Measurements from ENCODE around the gene XAGE1B.
"Not testable (repeated sequence)": the region's sequence is repeated elsewhere in the genome, so short reads cannot be mapped to it uniquely, and the experiment has no call there.

XAGE1B gene, protein sequence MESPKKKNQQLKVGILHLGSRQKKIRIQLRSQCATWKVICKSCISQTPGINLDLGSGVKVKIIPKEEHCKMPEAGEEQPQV

DNA sequence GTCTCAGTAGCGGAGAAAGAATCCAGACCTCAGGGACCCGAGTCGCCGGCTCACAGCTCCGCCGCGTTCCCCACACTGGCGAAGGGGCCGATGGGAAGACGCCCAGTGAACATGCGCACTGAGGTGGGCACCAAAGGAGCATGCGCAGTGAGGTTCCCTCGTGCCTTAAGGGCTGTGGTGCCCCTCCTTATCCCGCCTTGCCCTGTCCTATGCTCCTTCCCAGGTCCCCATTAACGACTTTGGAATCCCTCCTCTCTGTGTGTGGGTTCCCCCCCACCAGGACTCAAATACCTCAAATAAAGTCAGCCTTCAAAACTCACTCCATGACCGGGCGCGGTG lies at the start of gene XAGE1B:
TSS of gene XAGE1B (minus strand) at position 77 of the 339 bp plus-strand sequence. CDS start 1,536 bp downstream, outside the sequence.
- DNase-seq (ENCODE audit: low read depth in 2 of 3, low spot score in 2 of 3), result not testable (repeated sequence)

DNA sequence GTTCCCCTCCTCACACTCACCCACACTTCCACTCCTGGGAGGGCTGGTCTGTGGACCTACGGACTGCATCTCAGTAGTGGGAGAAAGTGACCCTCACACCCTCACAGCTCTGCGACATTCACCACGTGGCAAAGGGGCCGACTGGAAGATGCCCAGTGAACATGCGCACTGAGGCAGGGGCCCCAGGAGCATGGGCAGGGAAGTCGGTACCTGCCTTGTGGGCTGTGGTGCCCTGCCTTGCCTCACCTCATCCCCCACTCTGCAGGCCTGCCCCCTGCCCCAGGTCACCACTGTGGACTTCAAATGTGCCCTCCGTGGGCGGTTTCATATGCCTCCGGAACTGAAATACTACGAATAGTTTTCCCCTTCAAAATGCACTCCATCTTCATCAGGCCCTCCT lies 46.2 kb upstream of the XAGE1B start:
- no peak for DNase-seq (ENCODE audit: low read depth in 2 of 3, low spot score in 2 of 3)

DNA sequence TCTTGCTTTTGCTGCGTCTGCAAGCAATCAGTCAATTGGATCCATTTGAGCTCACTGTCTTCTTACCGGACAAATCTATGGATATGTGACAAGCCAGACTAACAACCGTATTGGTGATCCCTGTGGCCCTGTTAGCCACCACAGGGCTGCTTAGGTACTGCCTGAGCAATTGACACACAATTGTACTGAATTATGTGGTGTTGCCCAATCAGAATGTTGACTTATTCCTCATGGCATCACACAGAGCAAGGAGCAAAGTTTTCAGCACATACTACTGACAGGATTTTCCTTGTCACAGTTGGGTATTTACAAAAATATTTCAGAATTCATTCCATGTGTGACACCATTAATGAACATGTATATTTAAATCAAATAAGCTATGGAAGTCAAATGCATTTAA lies 41.3 kb upstream of the XAGE1B start:
- no peak for DNase-seq (ENCODE audit: low read depth in 2 of 3, low spot score in 2 of 3)

DNA sequence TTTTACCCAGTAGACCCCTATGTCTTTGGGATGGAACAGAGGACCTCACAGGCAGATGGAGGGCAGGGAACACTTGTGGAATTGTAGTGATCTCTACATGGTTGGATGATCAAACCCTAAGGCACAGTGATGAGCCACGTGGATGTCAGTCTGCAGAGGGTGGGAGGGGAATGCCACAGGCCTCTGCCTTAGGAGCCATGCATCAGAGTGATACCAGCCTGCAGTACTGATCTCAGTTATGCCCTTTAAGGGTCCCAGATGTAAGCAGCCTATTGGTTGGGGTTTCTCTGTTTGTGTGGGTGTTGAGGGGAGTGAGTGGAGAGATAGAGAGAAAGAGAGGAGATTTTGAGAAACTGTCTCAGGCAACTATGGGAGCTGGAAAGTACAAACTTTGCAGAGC lies 39.9 kb upstream of the XAGE1B start:
- DNase-seq (ENCODE audit: low read depth in 2 of 3, low spot score in 2 of 3), result no peak

DNA sequence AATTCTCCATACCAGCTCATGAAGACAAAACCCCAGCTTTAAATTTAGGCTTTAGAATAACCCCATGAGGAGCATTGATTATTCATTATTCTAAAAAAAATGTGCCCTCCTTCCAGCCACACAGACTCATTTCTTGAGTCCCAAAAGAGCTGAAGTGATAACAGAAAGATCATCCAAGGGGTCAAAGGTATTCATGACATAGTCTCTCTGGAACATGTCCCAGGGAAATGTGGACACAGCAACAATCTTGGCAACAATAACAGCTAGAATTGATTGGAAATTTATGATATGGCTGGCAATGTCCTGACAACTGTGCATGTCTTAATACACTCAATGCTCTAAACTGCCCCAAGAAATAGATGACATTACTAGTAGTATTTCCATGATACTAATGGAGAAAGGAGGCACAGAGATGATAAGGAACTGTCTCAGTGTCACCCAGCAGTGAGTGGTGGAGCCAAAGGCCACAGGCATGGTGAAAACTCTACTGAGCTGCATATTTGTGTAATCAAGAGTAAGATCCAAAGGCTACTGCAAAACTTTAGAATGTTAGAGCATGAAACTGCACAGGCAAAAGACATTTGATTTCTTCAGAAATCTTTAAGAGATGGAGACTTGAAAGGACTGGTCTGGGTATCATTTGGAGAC lies 37.3 kb upstream of the XAGE1B start:
- DNase-seq (ENCODE audit: low read depth in 2 of 3, low spot score in 2 of 3), result no peak

DNA sequence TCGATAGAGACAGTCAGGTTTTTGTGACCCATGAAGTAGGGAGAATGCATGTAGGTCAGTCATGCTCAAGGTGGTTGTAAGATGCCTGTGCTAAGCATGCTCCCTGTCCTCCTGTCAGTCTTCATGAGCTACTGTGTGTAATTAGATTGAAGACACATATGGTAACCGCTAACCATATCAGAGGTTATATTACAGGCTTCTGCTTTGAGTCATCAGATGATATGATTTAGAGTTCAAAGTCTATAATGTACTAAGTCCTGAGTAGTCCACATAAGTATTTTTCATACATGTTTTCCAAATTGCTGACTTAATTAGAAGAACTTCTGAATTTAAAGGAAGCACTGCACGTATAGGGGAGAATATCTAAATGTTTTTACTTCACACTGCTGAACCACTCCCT lies 31.9 kb upstream of the XAGE1B start:
- DNase-seq (ENCODE audit: low read depth in 2 of 3, low spot score in 2 of 3), result not testable (repeated sequence)

DNA sequence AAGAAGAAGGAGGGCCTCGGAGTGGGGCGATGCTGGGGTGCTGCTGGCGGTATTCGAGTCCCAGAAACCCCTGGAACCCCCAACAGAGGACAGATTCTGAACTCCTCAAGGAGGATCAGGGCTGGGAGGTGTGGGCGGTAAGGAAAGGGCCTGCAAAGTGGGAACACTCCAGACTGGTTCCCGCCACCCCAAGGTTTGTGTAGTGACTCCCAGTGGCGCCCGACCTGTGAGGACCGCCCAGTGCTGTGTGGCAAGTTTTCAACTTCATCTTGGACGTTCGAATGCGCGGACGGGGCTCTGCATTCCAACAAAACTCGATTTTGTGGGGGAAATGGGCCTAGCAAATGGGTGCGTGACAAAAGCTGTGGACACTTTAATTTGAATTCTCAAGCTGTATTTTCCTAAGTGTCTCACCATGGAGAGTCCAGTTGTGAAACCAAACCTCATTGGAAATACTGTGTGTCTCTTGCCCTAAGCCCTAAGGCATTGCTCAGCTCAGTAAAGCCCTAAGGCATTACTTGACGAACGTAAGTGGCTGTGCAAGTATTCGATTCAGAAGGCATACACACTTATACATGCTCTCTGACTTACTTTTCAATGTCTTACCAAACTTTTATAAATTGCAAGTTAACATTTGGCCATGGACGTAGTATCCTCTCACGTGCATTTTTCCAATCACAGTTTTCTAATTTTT lies 27.4 kb upstream of the XAGE1B start:
- no peak for DNase-seq (ENCODE audit: low read depth in 2 of 3, low spot score in 2 of 3)

DNA sequence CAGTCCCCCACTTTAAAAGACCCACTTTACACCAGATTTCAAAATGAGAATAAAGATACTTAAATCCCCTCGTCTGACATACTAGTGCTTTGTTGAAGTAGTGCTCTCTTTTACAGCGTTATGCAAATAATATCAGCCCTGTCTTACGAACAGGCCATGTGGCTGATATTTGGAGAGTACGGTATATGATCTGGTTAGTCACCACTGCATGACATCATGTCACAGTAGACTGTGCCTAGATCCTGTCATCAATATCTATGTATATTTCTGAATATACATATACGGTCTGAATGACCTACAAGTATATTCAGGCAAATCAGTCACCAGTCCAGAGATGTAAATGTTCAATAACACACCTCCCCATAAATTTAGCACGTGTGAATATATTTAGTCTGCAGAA lies 25.4 kb upstream of the XAGE1B start:
- no peak for DNase-seq (ENCODE audit: low read depth in 2 of 3, low spot score in 2 of 3)

DNA sequence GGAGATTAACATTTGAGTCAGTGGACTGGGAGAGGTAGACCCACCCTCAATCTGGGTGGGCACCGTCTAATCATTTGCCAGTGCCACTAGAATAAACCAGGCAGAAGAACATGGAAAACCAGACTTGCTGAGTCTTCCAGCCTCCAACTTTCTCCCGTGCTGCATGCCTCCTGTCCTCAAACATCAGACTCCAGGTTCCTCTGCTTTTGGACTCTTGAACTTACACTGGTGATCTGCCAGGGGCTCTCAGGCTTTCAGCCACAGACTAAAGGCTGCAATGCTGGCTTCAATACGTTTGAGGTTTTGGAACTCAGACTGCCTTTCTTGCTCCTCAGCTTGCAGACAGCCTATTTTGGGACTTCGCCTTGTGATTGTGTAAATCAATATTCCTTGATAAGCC lies 24.2 kb upstream of the XAGE1B start:
- not testable (repeated sequence) for DNase-seq (ENCODE audit: low read depth in 2 of 3, low spot score in 2 of 3)

DNA sequence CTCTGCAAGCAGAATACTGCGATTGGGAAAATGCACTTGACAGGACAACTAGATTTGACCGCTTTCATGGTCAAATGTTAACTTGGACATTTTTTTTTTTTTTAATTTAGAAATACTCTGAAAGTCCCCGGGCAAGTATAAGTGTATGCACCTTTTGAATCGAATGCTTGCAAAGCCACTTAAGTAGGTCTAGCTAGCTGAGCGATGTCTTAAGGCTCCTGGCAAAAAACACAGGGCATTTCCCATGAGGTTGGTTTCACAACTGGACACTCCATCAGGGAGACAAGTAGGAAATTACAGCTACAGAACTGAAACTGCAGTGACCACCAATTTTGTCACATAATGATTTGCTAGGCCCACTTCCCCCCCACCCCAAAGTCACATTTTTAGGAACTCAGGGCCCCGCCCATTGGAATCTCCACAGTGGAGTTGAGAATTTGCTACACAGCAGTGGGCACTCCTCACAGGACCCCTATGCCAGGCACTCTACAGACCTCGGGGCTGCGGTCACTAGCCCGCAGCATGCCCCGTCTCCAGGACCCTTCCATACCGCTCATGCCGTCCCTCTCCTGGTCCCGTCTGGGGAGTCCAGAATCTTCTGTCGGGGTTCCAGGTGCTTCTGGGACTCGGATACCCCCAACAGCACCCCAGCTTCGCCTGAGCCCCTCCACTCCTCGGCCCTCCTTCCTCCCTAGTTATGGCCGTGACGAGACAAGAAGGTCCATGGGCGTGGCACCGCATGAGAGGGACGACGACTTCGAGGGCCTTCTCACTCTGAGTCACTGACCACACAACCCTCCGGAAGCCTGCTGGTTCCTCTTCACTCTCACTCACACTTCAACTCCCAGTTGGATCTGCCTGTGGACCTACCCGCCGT lies 515 bp downstream of the XAGE1B start:
- DNase-seq (ENCODE audit: low read depth in 2 of 3, low spot score in 2 of 3), result not testable (repeated sequence)

DNA sequence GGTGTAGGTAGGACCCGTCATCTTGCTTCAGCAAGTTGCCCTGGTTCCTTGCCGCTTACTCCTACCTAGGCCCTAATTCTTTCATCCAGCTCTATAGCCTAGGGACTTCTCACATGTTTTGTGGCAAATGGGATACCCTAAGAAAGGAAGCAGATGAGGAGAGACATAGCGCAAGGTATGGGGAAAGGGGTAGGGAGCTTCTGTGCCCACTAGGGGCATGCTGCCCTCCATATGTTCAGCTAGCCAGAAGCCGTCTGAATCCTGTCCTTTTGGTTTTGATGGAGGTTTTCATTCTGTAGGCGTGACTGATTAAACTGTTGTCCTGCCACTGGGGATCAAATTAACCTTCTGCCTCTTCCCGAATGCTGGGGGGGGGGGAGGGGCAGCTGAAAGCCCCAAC lies 5.7 kb downstream of the XAGE1B start:
- DNase-seq (ENCODE audit: low read depth in 2 of 3, low spot score in 2 of 3), result not testable (repeated sequence)

DNA sequence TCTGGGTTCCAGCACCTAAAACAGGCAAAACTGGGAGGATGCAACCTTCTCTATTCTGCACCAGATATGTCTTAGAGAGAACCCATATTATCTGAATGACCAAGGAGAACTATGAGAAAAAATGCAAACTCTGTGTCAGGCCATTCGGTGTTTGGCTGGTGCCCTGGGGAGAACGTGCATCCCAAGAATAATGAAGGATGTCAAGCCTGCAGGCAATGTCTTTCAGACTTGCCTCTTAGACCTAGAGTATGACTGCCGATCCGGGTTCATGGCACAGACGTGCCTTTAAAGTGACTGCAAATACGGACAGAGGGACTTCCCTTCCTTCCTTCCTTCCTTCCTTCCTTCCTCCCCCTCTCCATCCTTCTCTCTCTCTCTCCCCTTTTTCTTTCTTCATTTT lies 6.9 kb downstream of the XAGE1B start:
- no peak for DNase-seq (ENCODE audit: low read depth in 2 of 3, low spot score in 2 of 3)

DNA sequence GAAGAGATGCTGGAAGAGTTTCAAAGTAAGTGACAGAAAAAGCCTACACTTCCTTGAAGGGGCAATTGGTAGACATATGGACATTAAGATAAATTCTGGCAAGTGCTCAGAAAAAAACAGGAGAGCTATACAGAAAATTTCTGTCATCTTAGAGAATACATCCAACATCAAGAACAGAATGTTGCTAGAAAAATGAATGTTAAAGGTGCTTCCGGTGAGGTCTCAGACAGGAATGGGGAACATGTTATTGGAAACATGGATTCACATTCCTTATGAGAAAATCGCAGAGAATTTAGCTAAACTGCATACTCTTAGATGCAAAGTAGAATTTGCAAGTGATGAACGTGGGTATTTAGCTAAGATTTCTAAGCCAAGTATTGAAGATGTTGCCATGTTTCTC lies 9.5 kb downstream of the XAGE1B start:
- no peak for DNase-seq (ENCODE audit: low read depth in 2 of 3, low spot score in 2 of 3)

DNA sequence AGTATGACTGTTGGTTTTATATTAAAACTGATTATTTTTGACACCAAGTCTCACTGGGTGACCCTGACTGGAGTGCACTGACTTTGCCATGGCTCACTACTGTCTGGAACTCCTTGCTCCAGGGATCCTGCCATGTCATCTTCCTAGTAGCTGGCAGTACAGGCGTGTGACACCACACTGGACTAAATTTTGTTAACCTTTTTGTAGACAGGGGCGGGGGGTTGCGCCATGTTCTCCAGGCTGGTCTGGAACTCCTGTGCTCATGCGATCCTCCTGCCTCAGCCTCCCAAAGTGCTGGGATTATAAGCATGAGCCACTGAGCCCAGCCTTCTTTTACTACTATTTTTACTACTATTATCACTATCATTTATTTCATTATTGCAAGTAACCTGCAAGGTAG lies 12.3 kb downstream of the XAGE1B start:
- no peak for DNase-seq (ENCODE audit: low read depth in 2 of 3, low spot score in 2 of 3)

DNA sequence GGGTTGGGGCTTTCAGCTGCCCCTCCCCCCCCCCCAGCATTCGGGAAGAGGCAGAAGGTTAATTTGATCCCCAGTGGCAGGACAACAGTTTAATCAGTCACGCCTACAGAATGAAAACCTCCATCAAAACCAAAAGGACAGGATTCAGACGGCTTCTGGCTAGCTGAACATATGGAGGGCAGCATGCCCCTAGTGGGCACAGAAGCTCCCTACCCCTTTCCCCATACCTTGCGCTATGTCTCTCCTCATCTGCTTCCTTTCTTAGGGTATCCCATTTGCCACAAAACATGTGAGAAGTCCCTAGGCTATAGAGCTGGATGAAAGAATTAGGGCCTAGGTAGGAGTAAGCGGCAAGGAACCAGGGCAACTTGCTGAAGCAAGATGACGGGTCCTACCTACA lies 15.5 kb downstream of the XAGE1B start:
- not testable (repeated sequence) for DNase-seq (ENCODE audit: low read depth in 2 of 3, low spot score in 2 of 3)

DNA sequence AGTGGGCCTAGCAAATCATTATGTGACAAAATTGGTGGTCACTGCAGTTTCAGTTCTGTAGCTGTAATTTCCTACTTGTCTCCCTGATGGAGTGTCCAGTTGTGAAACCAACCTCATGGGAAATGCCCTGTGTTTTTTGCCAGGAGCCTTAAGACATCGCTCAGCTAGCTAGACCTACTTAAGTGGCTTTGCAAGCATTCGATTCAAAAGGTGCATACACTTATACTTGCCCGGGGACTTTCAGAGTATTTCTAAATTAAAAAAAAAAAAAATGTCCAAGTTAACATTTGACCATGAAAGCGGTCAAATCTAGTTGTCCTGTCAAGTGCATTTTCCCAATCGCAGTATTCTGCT lies 20.5 kb downstream of the XAGE1B start:
- DNase-seq (ENCODE audit: low read depth in 2 of 3, low spot score in 2 of 3), result not testable (repeated sequence)

DNA sequence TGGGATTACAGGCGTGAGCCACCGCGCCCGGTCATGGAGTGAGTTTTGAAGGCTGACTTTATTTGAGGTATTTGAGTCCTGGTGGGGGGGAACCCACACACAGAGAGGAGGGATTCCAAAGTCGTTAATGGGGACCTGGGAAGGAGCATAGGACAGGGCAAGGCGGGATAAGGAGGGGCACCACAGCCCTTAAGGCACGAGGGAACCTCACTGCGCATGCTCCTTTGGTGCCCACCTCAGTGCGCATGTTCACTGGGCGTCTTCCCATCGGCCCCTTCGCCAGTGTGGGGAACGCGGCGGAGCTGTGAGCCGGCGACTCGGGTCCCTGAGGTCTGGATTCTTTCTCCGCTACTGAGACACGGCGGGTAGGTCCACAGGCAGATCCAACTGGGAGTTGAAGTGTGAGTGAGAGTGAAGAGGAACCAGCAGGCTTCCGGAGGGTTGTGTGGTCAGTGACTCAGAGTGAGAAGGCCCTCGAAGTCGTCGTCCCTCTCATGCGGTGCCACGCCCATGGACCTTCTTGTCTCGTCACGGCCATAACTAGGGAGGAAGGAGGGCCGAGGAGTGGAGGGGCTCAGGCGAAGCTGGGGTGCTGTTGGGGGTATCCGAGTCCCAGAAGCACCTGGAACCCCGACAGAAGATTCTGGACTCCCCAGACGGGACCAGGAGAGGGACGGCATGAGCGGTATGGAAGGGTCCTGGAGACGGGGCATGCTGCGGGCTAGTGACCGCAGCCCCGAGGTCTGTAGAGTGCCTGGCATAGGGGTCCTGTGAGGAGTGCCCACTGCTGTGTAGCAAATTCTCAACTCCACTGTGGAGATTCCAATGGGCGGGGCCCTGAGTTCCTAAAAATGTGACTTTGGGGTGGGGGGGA lies 21.1 kb downstream of the XAGE1B start, which contains the start of gene XAGE1A:
TSS of gene XAGE1A (plus strand) at position 264 of the 874 bp plus-strand sequence. CDS start 1,554 bp downstream, outside the sequence.
- DNase-seq (ENCODE audit: low read depth in 2 of 3, low spot score in 2 of 3), result not testable (repeated sequence)

DNA sequence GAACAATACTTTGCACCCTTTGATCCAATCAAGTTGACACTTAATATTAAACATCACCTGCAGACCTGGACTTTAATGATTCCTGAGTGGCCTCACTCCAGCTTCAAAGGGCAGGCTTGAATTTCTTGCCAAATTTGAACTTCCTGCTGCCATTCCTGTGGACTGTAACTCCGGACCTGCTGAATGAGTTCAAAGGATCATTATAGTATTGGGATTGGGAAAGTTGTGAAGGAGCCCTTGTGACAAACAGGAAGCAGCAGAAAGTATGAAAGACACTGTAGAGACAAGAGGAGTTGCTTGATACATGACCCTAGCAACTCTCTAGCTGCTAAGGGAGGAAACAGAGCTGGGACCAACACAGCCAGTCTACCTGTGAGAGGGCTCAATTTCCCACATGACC lies 45.6 kb downstream of the XAGE1B start:
- DNase-seq (ENCODE audit: low read depth in 2 of 3, low spot score in 2 of 3), result not testable (repeated sequence)

Data from activated CD8-positive, alpha-beta memory T cell treated with anti-CD3 and anti-CD28 coated beads for 48 hours (primary cell).